Dedifferentiated amniotic fluid mesenchymal stem cell (primary cell): ENCODE measurements around the gene CNIH2.

Source experiments
- DNase-seq: peaks from one replicate; pipeline ENCODE4 v3.0.0-alpha.2; 2016; ENCODE audit errors: extremely low spot score

The CNIH2 gene

GRCh38 chr11:66259225-66259624 lies 18.8 kb upstream of the CNIH2 start:
- DNase-seq = no peak

- no peak for DNase-seq
These were observed 18.0 kb upstream of the CNIH2 start for GRCh38 chr11:66259956-66260355.

- DNase-seq = no peak
These were observed 16.4 kb upstream of the CNIH2 start for GRCh38 chr11:66261578-66261977.

GRCh38 chr11:66262191-66262590 lies 15.8 kb upstream of the CNIH2 start:
- DNase-seq = no peak

GRCh38 chr11:66262696-66263095 lies 15.3 kb upstream of the CNIH2 start:
- no peak for DNase-seq

GRCh38 chr11:66263231-66263630 lies 14.7 kb upstream of the CNIH2 start:
- no peak for DNase-seq

GRCh38 chr11:66263785-66264184 lies 14.2 kb upstream of the CNIH2 start:
- no peak for DNase-seq

GRCh38 chr11:66264383-66264782 lies 13.6 kb upstream of the CNIH2 start:
- DNase-seq = no peak

GRCh38 chr11:66264914-66265313 lies 13.1 kb upstream of the CNIH2 start:
- DNase-seq = no peak

- no peak for DNase-seq
These were observed 12.2 kb upstream of the CNIH2 start for GRCh38 chr11:66265531-66266377.

GRCh38 chr11:66266378-66267038 lies 11.5 kb upstream of the CNIH2 start:
- no peak for DNase-seq

- DNase-seq = no peak
These were observed 11.0 kb upstream of the CNIH2 start for GRCh38 chr11:66267039-66267378.

- DNase-seq = peak; percentile 72
These were observed 10.4 kb upstream of the CNIH2 start for GRCh38 chr11:66267379-66268243.

GRCh38 chr11:66268244-66268951 lies 9.6 kb upstream of the CNIH2 start, which contains the start of gene RAB1B:
Gene RAB1B, plus strand, starts transcription at chr11:66268639. Its CDS starts 41 bp downstream, at chr11:66268680.
- peak; percentile 99 for DNase-seq

GRCh38 chr11:66268952-66269905 lies 8.7 kb upstream of the CNIH2 start:
- peak; percentile 27 for DNase-seq

- DNase-seq = no peak
These were observed 6.2 kb upstream of the CNIH2 start for GRCh38 chr11:66271816-66272215.

GRCh38 chr11:66272596-66272995 lies 5.4 kb upstream of the CNIH2 start:
- DNase-seq = no peak

- no peak for DNase-seq
These were observed 3.8 kb upstream of the CNIH2 start for GRCh38 chr11:66274219-66274618.

- no peak for DNase-seq
These were observed 2.6 kb upstream of the CNIH2 start for GRCh38 chr11:66275396-66275795.

GRCh38 chr11:66275984-66276612 lies 1.9 kb upstream of the CNIH2 start:
- no peak for DNase-seq
